Measurements from ENCODE around the gene IFT25.

- no peak for TF ChIP-seq CTCF (IDR thresholded peaks at IDR 0.05; ENCODE audit: poor library complexity, severe bottlenecking)
- TF ChIP-seq EZH2 (IDR thresholded peaks at IDR 0.05; ENCODE audit: borderline replicate concordance, insufficient read depth, low read length, poor library complexity, severe bottlenecking) = no peak
These were observed 391 bp downstream of the IFT25 start for GRCh38 chr1:53945183-53945432.

All from neural cell (in vitro differentiated cells).